Superior temporal gyrus (tissue), 1 donor: Measurements from ENCODE around the gene WASL.
A peak's percentile ranks its signal among the peaks of the same experiment; 100 is the strongest.
"Not testable (repeated sequence)": the region's sequence is repeated elsewhere in the genome, so short reads cannot be mapped to it uniquely, and the experiment has no call there.

ENCODE experiments used
- DNase-seq: peaks from one replicate; pipeline ENCODE4 v3.0.0-alpha.2; 2016; ENCODE audit errors: extremely low spot score

Gene WASL

GRCh38 chr7:123658023-123658422 is 90.8 kb downstream of the WASL start:
- DNase-seq, result no peak

- DNase-seq, result no peak
Measured at GRCh38 chr7:123657304-123657685, 91.5 kb downstream of the WASL start.

- DNase-seq, result no peak
Measured at GRCh38 chr7:123656544-123657303, 92.1 kb downstream of the WASL start.

- no peak for DNase-seq
Measured at GRCh38 chr7:123655614-123656013, 93.2 kb downstream of the WASL start, which contains the start of gene LMOD2. TSS of gene LMOD2 (plus strand) at chr7:123655866. CDS start at chr7:123655964, 98 bp downstream.

- DNase-seq, result no peak
Measured at GRCh38 chr7:123653162-123653561, 95.6 kb downstream of the WASL start.

- no peak for DNase-seq
Measured at GRCh38 chr7:123652406-123652805, 96.4 kb downstream of the WASL start.

- DNase-seq, result no peak
Measured at GRCh38 chr7:123650595-123650994, 98.2 kb downstream of the WASL start.

GRCh38 chr7:123649964-123650363 is 98.8 kb downstream of the WASL start:
- no peak for DNase-seq

GRCh38 chr7:123647106-123647730 is 101.6 kb downstream of the WASL start:
- no peak for DNase-seq

GRCh38 chr7:123645516-123645915 is 103.3 kb downstream of the WASL start:
- no peak for DNase-seq

GRCh38 chr7:123643495-123644441 is 105.0 kb downstream of the WASL start:
- DNase-seq, result no peak

GRCh38 chr7:123641901-123642300 is 106.9 kb downstream of the WASL start:
- no peak for DNase-seq

GRCh38 chr7:123640583-123640982 is 108.2 kb downstream of the WASL start:
- DNase-seq, result no peak

- DNase-seq, result no peak
Measured at GRCh38 chr7:123639631-123640030, 109.2 kb downstream of the WASL start.

GRCh38 chr7:123637878-123638277 is 110.9 kb downstream of the WASL start:
- no peak for DNase-seq

- DNase-seq, result no peak
Measured at GRCh38 chr7:123637203-123637602, 111.6 kb downstream of the WASL start.

GRCh38 chr7:123635551-123636359 is 113.0 kb downstream of the WASL start:
- peak; percentile 24 for DNase-seq

GRCh38 chr7:123634011-123634573 is 114.7 kb downstream of the WASL start:
- not testable (repeated sequence) for DNase-seq

- DNase-seq, result no peak
Measured at GRCh38 chr7:123633553-123633952, 115.2 kb downstream of the WASL start.

GRCh38 chr7:123632808-123633207 is 116.0 kb downstream of the WASL start:
- no peak for DNase-seq
